GM10266 (cell line): ENCODE measurements around the gene NPIPB8.
"Not testable (repeated sequence)": the region's sequence is repeated elsewhere in the genome, so short reads cannot be mapped to it uniquely, and the experiment has no call there.

ENCODE experiments used
- DNase-seq: peaks from one replicate; pipeline ENCODE4 v3.0.0; 2012; ENCODE audit errors: extremely low spot score

The NPIPB8 gene

DNA sequence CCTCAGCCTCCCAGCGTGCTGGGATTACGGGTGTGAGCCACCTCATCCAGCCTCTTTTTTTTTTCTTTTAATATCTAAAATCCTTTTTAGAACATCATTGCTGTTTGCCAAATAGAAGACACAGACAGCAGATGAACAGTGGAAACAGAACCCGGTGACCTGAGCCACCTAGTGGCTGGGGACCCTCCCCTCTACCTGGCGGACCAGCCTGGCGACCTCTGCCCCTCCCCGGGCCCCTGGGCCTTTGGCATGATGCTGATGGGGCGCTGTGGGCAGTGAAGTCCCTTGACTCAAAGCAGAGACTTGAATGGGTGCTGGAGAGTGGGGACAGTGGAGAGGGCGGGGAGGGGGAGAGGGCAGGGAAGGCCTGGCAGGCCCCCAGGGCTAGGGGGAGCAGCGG lies 61.9 kb downstream of the NPIPB8 start:
- DNase-seq: not testable (repeated sequence)

DNA sequence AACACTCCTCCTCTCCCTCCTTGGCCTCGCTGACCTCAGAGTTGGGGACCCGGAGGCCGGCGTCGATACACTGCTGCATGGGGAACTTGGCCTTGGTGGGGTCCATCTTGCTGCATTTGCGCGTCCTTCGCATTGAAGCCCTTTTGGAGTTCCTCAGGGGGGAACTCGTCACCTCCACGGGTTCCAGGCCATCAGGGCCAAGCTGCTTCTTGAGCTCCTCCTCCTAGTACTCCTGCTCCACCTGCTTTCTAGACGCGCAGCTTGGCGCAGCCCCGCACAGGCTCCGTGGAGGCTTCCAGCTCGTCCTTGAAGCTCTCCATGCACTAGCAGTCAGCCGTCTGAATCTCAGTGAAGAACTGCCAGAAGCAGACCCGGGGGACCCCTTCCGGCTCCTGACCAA lies 62.5 kb downstream of the NPIPB8 start:
- not testable (repeated sequence) for DNase-seq

DNA sequence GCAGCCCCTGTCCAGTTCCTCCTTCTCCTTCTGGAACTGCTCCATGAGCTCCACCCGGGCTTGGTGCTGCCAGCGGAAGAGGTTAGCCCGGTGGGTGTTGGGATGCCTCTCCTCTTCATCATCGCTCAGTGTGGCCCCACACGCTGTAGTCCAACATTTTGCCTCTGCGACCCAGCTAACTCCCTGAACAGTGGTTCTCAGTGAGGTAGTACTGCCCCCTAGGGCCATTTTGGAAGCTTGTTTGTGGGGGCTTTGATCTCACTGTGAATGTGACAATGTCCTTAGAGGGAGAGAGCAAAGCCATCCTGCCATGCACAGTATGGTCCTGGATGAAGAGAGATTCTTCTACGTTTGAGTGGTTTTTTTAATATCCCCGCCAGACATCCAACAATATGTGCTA lies 63.5 kb downstream of the NPIPB8 start:
- DNase-seq: not testable (repeated sequence)

DNA sequence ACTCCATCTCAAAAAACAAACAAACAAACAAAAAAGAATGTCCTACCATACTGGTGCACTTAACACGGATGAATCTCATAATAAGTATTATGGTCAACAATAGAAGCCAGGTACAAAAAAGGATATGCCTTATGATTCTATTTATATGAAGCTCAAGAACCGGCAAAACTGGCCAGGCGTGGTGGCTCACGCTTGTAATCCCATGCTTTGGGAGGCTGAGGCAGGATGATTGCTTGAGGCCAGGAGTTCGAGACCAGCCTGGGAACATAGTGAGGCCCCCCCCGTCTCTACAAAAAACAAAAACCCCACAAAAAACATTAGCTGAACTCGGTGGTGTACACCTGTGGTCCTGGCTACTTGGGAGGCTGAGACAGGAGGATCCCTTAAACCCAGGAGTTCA lies 66.4 kb downstream of the NPIPB8 start:
- not testable (repeated sequence) for DNase-seq
